Liver (tissue), 3 donors: ENCODE results near the gene OGG1.

Experiments
- EGR1 ChIP-seq, 2 donors: IDR thresholded peaks; 2 replicates each; pipeline ENCODE4 v1.6.1; 2016 to 2018; ENCODE audit warnings: antibody characterized with exemption in 2 of 2, low read depth in 2 of 2
- FOXA1 ChIP-seq: IDR thresholded peaks from 2 replicates; pipeline ENCODE4 v1.6.1; 2016; ENCODE audit warnings: antibody characterized with exemption
- HNF4A ChIP-seq, 2 donors: conservative IDR thresholded peaks; 2 replicates each; pipeline ENCODE4 v1.6.1; 2016; ENCODE audit warnings: antibody characterized with exemption in 2 of 2, mild to moderate bottlenecking in 2 of 2
- HNF4G ChIP-seq: IDR thresholded peaks from 2 replicates; pipeline ENCODE4 v1.6.1; 2016; ENCODE audit warnings: antibody characterized with exemption
- JUND ChIP-seq, 2 donors: IDR thresholded peaks; 2 replicates each; pipeline ENCODE4 v1.6.1; 2016; ENCODE audit warnings: antibody characterized with exemption in 2 of 2
- RAD21 ChIP-seq, 2 donors: IDR thresholded peaks; 2 replicates each; pipeline ENCODE4 v1.6.1; 2016; ENCODE audit warnings: antibody characterized with exemption in 2 of 2, mild to moderate bottlenecking in 2 of 2
- TAF1 ChIP-seq: conservative IDR thresholded peaks from 2 replicates; pipeline ENCODE4 v1.6.1; 2016; ENCODE audit warnings: antibody characterized with exemption, mild to moderate bottlenecking
- YY1 ChIP-seq: IDR thresholded peaks from 2 replicates; pipeline ENCODE4 v1.6.1; 2016; ENCODE audit warnings: antibody characterized with exemption, mild to moderate bottlenecking
- TF ChIP-seq, protein P1 (sequence below): IDR thresholded peaks from 2 replicates; pipeline ENCODE4 v1.6.1; 2016; ENCODE audit warnings: antibody characterized with exemption
- TF ChIP-seq, protein P2 (sequence below): fragments of 150-350 bp; IDR thresholded peaks from 2 replicates; pipeline ENCODE4 v1.5.1; 2017; ENCODE audit warnings: improper control_type of control experiment, low read depth, low read length; ENCODE audit not compliant: missing input control
- TF ChIP-seq, protein P3 (sequence below): IDR thresholded peaks from 2 replicates; pipeline ENCODE4 v1.6.1; 2016; ENCODE audit warnings: antibody characterized with exemption, mild to moderate bottlenecking
- TF ChIP-seq, protein P4 (sequence below): IDR thresholded peaks from 2 replicates; pipeline ENCODE4 v1.6.1; 2016; ENCODE audit warnings: antibody characterized with exemption
- TF ChIP-seq, protein P5 (sequence below): IDR thresholded peaks from 2 replicates; pipeline ENCODE4 v1.6.1; 2016; ENCODE audit warnings: antibody characterized with exemption
- donor health status: healthy.
- donor health status: healthy.

DNA sequence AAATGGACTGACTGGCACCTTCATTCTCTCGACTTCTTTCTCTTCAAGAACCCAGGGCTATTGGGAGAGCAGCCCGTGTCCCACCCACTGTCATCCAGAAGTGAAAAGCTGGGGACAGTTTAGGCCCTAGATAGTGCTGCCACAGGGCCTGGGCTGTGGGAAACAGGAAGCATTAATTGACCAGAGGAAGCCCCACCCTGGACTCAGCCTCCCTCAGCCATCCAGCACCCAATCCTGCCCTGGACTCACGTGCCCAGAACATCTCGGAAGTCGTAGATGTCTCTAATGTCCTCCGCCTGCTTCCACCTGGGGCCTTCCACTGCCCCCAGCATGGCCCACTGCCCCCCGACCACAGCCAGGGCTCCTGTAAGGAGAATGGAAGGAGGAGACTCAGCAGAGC is 17.7 kb downstream of the OGG1 start:
- TF ChIP-seq, protein P1, sequence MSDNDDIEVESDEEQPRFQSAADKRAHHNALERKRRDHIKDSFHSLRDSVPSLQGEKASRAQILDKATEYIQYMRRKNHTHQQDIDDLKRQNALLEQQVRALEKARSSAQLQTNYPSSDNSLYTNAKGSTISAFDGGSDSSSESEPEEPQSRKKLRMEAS: no peak
- TF ChIP-seq JUND (IDR thresholded peaks at IDR 0.05) (no peak), TAF1 (no peak), YY1 (no peak), HNF4G (no peak), RAD21 (IDR thresholded peaks at IDR 0.05) (no peak), EGR1 (IDR thresholded peaks at IDR 0.05; ENCODE audit: low read depth in 2 of 2) (no peak), FOXA1 (no peak), HNF4A (conservative IDR thresholded peaks at IDR 0.05) (no peak)
- TF ChIP-seq, protein P2, sequence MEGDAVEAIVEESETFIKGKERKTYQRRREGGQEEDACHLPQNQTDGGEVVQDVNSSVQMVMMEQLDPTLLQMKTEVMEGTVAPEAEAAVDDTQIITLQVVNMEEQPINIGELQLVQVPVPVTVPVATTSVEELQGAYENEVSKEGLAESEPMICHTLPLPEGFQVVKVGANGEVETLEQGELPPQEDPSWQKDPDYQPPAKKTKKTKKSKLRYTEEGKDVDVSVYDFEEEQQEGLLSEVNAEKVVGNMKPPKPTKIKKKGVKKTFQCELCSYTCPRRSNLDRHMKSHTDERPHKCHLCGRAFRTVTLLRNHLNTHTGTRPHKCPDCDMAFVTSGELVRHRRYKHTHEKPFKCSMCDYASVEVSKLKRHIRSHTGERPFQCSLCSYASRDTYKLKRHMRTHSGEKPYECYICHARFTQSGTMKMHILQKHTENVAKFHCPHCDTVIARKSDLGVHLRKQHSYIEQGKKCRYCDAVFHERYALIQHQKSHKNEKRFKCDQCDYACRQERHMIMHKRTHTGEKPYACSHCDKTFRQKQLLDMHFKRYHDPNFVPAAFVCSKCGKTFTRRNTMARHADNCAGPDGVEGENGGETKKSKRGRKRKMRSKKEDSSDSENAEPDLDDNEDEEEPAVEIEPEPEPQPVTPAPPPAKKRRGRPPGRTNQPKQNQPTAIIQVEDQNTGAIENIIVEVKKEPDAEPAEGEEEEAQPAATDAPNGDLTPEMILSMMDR: no peak
- TF ChIP-seq, protein P3, sequence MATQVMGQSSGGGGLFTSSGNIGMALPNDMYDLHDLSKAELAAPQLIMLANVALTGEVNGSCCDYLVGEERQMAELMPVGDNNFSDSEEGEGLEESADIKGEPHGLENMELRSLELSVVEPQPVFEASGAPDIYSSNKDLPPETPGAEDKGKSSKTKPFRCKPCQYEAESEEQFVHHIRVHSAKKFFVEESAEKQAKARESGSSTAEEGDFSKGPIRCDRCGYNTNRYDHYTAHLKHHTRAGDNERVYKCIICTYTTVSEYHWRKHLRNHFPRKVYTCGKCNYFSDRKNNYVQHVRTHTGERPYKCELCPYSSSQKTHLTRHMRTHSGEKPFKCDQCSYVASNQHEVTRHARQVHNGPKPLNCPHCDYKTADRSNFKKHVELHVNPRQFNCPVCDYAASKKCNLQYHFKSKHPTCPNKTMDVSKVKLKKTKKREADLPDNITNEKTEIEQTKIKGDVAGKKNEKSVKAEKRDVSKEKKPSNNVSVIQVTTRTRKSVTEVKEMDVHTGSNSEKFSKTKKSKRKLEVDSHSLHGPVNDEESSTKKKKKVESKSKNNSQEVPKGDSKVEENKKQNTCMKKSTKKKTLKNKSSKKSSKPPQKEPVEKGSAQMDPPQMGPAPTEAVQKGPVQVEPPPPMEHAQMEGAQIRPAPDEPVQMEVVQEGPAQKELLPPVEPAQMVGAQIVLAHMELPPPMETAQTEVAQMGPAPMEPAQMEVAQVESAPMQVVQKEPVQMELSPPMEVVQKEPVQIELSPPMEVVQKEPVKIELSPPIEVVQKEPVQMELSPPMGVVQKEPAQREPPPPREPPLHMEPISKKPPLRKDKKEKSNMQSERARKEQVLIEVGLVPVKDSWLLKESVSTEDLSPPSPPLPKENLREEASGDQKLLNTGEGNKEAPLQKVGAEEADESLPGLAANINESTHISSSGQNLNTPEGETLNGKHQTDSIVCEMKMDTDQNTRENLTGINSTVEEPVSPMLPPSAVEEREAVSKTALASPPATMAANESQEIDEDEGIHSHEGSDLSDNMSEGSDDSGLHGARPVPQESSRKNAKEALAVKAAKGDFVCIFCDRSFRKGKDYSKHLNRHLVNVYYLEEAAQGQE: no peak
- TF ChIP-seq, protein P4, sequence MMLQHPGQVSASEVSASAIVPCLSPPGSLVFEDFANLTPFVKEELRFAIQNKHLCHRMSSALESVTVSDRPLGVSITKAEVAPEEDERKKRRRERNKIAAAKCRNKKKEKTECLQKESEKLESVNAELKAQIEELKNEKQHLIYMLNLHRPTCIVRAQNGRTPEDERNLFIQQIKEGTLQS: no peak
- TF ChIP-seq, protein P5, sequence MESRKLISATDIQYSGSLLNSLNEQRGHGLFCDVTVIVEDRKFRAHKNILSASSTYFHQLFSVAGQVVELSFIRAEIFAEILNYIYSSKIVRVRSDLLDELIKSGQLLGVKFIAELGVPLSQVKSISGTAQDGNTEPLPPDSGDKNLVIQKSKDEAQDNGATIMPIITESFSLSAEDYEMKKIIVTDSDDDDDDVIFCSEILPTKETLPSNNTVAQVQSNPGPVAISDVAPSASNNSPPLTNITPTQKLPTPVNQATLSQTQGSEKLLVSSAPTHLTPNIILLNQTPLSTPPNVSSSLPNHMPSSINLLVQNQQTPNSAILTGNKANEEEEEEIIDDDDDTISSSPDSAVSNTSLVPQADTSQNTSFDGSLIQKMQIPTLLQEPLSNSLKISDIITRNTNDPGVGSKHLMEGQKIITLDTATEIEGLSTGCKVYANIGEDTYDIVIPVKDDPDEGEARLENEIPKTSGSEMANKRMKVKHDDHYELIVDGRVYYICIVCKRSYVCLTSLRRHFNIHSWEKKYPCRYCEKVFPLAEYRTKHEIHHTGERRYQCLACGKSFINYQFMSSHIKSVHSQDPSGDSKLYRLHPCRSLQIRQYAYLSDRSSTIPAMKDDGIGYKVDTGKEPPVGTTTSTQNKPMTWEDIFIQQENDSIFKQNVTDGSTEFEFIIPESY: no peak
